Duodenal mucosa (tissue), 2 donors: ENCODE results near the gene RHOJ.
A peak's percentile ranks its signal among the peaks of the same experiment; 100 is the strongest.
"Not testable (repeated sequence)": the region's sequence is repeated elsewhere in the genome, so short reads cannot be mapped to it uniquely, and the experiment has no call there.

Source experiments
- H3K27ac ChIP-seq: one replicate; pipeline ENCODE4 v1.7.0; 2013; ENCODE audit warnings: low read depth, low read length
- H3K27me3 ChIP-seq, 2 donors: one replicate each; pipeline ENCODE4 v1.7.0; 2013; ENCODE audit warnings: low read length in 2 of 2, control low read depth in 1 of 2; ENCODE audit not compliant: insufficient read depth in 2 of 2, control insufficient read depth in 1 of 2
- H3K36me3 ChIP-seq, 2 donors: one replicate each; pipeline ENCODE4 v1.7.0; 2013; ENCODE audit warnings: low read length in 2 of 2, control low read depth in 1 of 2; ENCODE audit not compliant: insufficient read depth in 2 of 2, control insufficient read depth in 1 of 2
- H3K4me1 ChIP-seq, 2 donors: one replicate each; pipeline ENCODE4 v1.7.0; 2013; ENCODE audit warnings: low read length in 2 of 2, control low read depth in 1 of 2; ENCODE audit not compliant: insufficient read depth in 2 of 2, control insufficient read depth in 1 of 2
- H3K4me3 ChIP-seq, 2 donors: one replicate each; pipeline ENCODE4 v1.7.0; 2013; ENCODE audit warnings: low read length in 2 of 2, low read depth in 1 of 2
- H3K9ac ChIP-seq, 2 donors: one replicate each; pipeline ENCODE4 v1.7.0; 2013; ENCODE audit warnings: low read length in 2 of 2, low read depth in 1 of 2
- H3K9me3 ChIP-seq, 2 donors: one replicate each; pipeline ENCODE4 v1.7.0; 2013; ENCODE audit warnings: low read length in 2 of 2, control low read depth in 1 of 2; ENCODE audit not compliant: control insufficient read depth in 1 of 2

RHOJ gene

DNA sequence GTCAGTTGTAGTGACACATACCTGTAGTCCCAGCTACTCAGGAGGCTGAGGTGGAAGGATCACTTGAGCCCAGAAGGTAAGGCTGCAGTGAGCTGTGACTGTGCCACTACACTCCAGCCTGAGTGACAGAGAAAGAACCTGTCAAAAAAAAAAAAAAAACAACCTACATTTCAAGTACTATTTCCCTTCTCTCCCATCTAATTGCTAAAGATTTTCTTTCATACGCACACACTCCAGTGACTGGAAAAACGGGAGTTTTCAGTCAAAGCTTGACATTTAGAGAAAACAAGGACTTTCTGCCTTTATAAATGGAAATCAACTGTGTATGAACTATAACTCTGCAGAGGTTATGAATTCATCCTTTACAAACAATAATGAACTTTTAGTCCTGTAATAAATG lies 88.6 kb downstream of the RHOJ start:
- H3K4me3 ChIP-seq = no peak overlapping the region
- H3K9ac ChIP-seq = no peak overlapping the region
- H3K9me3 ChIP-seq = no peaks in the 10 kb centered on the region
- H3K4me1 ChIP-seq = no peaks in the 10 kb centered on the region
- no peaks in the 10 kb centered on the region for H3K36me3 ChIP-seq
- H3K27ac ChIP-seq = no peak overlapping the region
- no peaks in the 10 kb centered on the region for H3K27me3 ChIP-seq

DNA sequence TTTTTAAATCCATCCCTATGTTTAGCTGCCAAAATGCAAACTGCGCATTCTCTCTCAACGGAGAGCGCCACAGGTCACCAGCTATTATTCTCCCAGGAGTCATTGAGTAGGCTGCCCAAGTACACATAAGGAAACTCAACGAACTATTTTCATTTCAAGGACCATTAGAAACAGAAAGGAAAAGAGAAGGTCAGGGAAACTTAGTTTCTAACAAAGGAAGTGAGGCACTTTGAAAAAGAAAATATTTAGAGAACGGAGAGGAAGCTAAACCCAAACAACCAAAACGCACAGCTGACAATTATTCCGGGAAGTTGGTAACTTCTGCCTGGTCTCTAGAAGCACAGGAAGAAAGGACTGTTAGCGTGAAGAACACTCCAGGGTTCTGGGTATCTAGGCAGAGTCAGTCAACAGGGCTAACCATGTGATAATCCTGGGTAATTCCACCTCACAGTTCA lies 91.0 kb downstream of the RHOJ start:
- Histone ChIP-seq H3K4me3 (peak overlapping the region; percentile 7 to 19), H3K9ac (no peak overlapping the region), H3K36me3 (no peaks in the 10 kb centered on the region), H3K9me3 (no peaks in the 10 kb centered on the region), H3K27ac (no peak overlapping the region), H3K4me1 (no peaks in the 10 kb centered on the region), H3K27me3 (no peaks in the 10 kb centered on the region)

DNA sequence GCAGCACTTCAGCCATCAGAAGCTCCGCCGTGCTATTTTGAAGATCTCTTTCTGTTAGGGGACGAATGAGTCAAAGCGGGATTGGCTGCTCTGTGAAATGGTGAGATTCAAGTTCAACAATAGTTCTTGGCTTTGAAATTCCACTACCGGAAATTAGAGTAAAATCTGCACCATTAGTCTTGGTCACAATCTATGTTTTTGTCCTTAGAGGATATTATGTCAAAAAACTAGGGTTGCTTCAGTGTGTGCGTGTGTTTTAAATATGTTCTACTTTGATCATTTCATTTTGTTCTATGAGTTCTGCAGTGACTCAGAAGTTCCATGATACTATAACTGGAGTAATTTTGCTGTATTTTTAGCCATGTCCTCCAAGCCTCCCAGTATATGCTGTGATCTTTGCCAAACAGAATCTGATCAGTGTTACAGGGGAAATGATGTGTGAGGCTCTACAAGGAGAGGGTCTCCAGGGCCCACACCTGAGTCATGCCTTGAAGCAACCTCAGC lies 91.9 kb downstream of the RHOJ start:
- Histone ChIP-seq H3K27me3 (no peaks in the 10 kb centered on the region), H3K27ac (no peak overlapping the region), H3K9me3 (no peaks in the 10 kb centered on the region), H3K36me3 (no peaks in the 10 kb centered on the region), H3K4me1 (no peaks in the 10 kb centered on the region), H3K9ac (no peak overlapping the region), H3K4me3 (no peak overlapping the region)

DNA sequence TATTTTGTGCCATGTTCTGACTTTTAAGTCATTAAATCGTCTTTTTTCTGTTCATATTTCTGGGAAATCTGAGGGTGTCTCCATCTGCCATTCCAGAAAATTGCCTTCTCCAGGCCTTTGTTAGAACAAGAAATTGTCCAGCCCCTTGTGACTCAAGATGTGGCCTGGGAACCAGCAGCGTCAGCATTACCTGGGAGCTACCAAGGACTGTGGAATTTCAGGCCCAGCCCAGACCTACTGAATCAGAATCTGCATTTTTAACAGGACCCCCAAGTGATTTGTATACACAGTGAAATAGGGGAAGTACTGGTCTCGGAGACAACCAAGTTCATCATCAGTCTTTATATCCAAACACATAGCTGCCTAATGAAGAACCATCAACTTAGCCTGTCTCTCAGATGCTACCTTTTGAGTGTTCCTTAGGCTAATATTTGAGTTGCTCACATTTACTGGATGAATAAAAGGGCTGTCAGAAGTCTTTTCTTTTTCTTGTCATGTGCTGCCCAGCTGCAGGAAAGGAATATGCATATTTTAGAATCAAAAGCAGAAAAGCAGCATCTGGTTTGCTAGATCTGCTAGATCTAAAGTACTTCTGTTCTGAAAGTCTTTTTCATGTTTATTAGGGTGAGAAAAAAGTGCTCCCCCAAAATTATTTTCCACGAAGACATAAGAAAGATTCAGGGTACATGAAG lies 93.3 kb downstream of the RHOJ start:
- no peak overlapping the region for H3K4me3 ChIP-seq
- H3K4me1 ChIP-seq = no peaks in the 10 kb centered on the region
- H3K9me3 ChIP-seq = no peaks in the 10 kb centered on the region
- H3K36me3 ChIP-seq = no peaks in the 10 kb centered on the region
- H3K27ac ChIP-seq = no peak overlapping the region
- no peak overlapping the region for H3K9ac ChIP-seq
- no peaks in the 10 kb centered on the region for H3K27me3 ChIP-seq

DNA sequence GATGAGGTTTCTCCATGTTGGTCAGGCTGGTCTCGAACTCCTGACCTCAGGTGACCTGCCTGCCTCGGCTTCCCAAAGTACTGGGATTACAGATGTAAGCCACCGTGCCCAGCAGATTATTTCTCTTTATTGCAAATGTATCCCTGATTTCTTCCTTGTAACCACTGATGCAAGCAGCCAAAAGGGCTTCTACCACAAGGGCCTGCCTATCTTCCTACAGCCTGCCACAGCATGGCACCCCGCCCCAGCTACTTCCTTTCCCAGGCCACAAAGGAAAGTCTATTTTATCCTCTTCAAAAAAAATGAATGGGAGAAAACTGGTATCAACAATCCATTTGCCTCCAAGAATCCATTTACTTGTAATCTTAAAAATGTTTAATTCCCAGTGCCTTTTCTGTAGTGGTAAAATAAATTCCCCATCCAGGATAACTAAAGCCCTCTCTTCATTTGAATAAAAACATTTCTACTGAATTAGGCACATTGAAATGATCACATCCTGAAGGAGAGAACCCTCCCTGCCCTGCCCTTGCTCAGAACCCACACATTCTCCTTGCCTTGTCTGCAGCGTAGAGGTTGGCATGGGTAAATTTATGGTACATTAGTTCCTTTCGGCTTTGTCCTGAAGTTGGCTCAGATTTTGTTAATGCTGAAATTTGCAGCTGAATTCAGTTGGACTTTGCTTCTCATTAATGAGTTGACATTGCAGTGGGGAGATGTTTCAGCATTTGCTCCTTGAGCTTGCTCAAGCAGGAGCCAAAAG lies 95.3 kb downstream of the RHOJ start:
- no peak overlapping the region for H3K27ac ChIP-seq
- H3K9me3 ChIP-seq = no peaks in the 10 kb centered on the region
- no peak overlapping the region for H3K9ac ChIP-seq
- H3K4me1 ChIP-seq = no peaks in the 10 kb centered on the region
- H3K4me3 ChIP-seq = no peak overlapping the region
- no peaks in the 10 kb centered on the region for H3K36me3 ChIP-seq
- H3K27me3 ChIP-seq = no peaks in the 10 kb centered on the region

DNA sequence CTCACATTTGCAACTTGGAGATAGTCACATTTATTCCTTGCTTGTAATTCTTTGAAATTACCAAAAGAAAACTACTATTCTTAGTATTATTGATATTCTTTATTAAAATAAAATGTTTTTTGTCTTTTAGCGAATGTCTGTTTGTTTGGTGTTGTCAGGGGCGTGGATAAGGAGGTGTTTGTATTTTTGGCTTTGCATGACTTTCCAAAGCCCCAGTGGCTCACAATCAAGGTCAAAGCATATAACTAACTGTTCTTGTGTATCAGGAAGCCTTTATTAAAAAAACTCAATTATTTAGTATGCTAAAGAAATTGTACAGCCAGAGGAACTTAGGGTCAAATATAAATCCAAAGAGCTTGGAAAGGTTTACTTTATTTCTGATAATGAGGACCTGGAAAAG lies 96.6 kb downstream of the RHOJ start:
- H3K9me3 ChIP-seq = no peaks in the 10 kb centered on the region
- no peaks in the 10 kb centered on the region for H3K4me1 ChIP-seq
- no peak overlapping the region for H3K4me3 ChIP-seq
- no peak overlapping the region for H3K9ac ChIP-seq
- H3K27me3 ChIP-seq = no peaks in the 10 kb centered on the region
- H3K27ac ChIP-seq = no peak overlapping the region
- no peaks in the 10 kb centered on the region for H3K36me3 ChIP-seq

DNA sequence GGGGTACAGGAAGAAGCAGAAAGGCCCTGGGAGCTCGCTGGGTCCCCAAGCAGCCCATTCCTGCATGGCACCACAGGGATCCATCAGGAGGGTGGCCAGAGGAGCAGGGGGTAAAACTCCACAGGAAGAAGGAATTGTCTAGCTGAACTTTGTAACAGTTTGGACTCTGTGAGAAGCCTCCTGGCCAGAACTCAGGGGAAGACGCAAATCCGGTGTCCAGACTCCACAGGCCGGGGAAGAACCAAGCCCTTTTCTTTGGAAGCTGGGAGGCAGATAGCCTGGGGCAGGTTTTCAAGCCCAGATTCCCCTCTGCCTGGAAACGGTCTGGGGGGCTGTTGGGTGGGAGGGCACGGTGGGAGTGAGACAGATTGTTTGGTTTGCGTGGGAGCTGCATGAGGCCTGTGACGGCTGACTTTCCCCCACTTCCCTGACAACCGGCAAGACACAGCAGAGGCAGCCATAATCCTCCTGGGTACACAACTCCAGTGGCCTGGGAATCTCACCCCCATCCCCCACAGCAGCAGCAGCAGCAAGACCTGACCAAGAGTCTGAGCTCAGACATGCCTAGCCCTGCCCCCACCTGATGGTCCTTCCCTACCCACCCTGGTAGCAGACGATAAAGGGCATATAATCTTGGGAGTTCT lies 97.8 kb downstream of the RHOJ start:
- no peaks in the 10 kb centered on the region for H3K9me3 ChIP-seq

DNA sequence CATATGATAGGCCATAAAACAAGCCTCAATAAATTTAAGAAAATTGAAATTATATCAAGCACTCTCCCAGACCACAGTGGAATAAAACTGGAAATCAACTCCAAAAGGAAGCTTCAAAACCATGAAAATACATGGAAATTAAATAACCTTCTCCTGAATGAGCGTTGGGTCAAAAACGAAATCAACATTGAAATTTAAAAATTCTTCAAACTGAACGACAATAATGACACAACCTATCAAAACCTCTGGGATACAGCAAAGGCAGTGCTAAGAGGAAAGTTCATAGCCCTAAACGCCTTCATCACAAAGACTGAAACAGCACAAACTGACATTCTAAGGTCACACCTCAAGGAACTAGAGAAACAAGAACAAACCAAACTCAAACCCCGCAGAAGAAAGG lies 100.2 kb downstream of the RHOJ start:
- H3K27me3 ChIP-seq, H3K36me3 ChIP-seq, H3K9ac ChIP-seq, H3K9me3 ChIP-seq, H3K27ac ChIP-seq, H3K4me1 ChIP-seq, H3K4me3 ChIP-seq: not testable (repeated sequence)

More for the DNA sequence above, 97.8 kb downstream of the RHOJ start:
- Histone ChIP-seq H3K36me3 (no peaks in the 10 kb centered on the region), H3K27me3 (no peaks in the 10 kb centered on the region), H3K27ac (no peak overlapping the region), H3K4me1 (no peaks in the 10 kb centered on the region), H3K9ac (no peak overlapping the region), H3K4me3 (no peak overlapping the region)

DNA sequence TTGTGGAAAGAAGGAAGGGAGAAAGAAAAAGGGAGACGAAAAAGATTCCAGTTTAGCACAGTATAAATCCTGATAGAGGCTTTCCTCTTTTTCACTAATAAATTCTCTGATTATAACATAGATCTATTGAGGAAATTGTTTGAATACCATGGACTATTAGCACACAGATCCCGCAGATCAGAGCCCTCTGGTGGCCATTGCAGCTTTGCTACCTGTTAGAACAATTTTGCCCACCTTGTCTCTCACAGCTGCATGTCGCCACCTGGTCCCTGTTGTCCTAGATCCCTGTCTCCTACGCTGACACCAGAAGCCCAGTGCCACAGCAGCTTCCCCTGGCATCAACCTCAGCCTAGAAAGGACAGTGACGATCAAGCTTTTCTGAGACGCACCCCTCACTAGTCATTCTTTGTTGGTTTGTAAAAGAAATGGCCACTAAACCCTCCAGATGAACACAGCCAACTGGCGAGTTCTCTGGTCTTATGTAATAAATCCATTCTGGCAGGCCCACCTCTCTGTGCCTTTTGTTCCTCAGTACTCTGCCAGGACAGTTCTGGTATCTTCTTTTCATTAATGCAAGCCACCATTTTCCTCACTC lies 104.6 kb downstream of the RHOJ start:
- Histone ChIP-seq H3K4me1 (no peaks in the 10 kb centered on the region), H3K9me3 (no peaks in the 10 kb centered on the region), H3K4me3 (no peak overlapping the region), H3K27me3 (no peaks in the 10 kb centered on the region), H3K9ac (no peak overlapping the region), H3K36me3 (no peaks in the 10 kb centered on the region), H3K27ac (no peak overlapping the region)

DNA sequence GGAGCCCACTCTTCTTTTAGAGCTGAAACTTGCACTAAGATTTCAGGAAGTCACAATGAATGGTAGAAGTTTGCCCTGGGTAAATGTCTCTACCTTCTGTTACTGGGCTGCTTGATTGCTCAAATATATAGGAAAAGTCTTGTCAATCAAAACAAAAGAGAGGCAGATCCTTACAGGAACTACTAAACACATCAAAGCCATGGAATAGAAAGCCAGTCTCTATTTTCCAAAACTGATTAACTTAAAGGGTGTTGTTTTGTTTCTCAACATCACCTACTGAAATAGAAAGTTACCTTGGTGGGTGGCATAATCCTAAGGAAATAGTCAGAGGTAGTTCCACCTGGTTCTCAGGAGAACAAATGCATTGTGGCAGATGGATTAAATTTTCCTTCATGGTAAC lies 114.6 kb downstream of the RHOJ start, which contains the start of gene GPHB5:
GPHB5 (minus strand) TSS at position 101 of the 400 bp plus-strand sequence. CDS start 1,086 bp downstream, outside the sequence.
- Histone ChIP-seq H3K27me3 (no peaks in the 10 kb centered on the region), H3K36me3 (no peaks in the 10 kb centered on the region), H3K4me3 (no peak within 1 kb of the TSS), H3K4me1 (no peaks in the 10 kb centered on the region), H3K9me3 (no peaks in the 10 kb centered on the region), H3K27ac (no peak within 1 kb of the TSS), H3K9ac (no peak within 1 kb of the TSS)
